ENCODE measurements around the gene KCNN3. TPM values are rescaled to one million over a fixed set of nuclear protein-coding genes. Genes with fewer than 3 reads are reported as not detected.

Gene KCNN3
- total and polyA plus RNA-seq, 2 of the 8 experiments (the other 6 are each of a cell fraction or from before 2014, with no cell fraction given): 2.8 to 3.7 TPM

DNA sequence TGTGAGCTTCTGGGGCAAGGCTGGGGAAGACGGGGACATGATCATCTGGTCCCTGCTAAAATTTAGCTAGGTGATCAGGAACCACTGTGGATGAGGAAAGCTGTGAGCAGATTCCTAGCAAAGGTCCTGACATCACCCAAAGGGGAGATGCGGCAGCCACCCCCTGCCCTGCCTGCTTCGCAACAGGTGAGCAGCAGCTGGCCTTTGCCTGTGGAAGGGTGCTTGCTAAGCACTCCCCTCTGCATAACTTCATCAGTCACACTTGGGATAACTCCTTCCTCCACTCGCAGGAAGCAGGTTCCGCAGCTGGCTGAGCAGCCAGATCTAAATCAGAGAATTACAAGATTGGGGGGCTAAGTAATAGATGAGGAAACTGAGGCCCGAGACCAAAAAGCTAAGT lies 51.2 kb downstream of the KCNN3 start (continued):
- TF ChIP-seq, protein P1, sequence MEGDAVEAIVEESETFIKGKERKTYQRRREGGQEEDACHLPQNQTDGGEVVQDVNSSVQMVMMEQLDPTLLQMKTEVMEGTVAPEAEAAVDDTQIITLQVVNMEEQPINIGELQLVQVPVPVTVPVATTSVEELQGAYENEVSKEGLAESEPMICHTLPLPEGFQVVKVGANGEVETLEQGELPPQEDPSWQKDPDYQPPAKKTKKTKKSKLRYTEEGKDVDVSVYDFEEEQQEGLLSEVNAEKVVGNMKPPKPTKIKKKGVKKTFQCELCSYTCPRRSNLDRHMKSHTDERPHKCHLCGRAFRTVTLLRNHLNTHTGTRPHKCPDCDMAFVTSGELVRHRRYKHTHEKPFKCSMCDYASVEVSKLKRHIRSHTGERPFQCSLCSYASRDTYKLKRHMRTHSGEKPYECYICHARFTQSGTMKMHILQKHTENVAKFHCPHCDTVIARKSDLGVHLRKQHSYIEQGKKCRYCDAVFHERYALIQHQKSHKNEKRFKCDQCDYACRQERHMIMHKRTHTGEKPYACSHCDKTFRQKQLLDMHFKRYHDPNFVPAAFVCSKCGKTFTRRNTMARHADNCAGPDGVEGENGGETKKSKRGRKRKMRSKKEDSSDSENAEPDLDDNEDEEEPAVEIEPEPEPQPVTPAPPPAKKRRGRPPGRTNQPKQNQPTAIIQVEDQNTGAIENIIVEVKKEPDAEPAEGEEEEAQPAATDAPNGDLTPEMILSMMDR (IDR thresholded peaks at IDR 0.05; ENCODE audit: control extremely low read depth in 1 of 3, insufficient read depth in 1 of 3, low read depth in 1 of 3, low read length in 3 of 3): no peak
- TF ChIP-seq RBBP5 (IDR thresholded peaks at IDR 0.05; ENCODE audit: borderline replicate concordance, low read depth, low read length) (no peak), GABPA (IDR thresholded peaks at IDR 0.05; ENCODE audit: borderline replicate concordance, insufficient read depth, low read length) (no peak), NRF1 (IDR thresholded peaks at IDR 0.05; ENCODE audit: low read depth, low read length) (no peak), BACH1 (IDR thresholded peaks at IDR 0.05; ENCODE audit: low read length) (no peak), CHD1 (IDR thresholded peaks at IDR 0.05; ENCODE audit: low read depth, low read length) (no peak), EP300 (IDR thresholded peaks at IDR 0.05; ENCODE audit: borderline replicate concordance in 1 of 2, low read depth in 2 of 2, low read length in 2 of 2) (no peak), CBX5 (IDR thresholded peaks at IDR 0.05; ENCODE audit: low read depth, low read length) (no peak)
- TF ChIP-seq, protein P2, sequence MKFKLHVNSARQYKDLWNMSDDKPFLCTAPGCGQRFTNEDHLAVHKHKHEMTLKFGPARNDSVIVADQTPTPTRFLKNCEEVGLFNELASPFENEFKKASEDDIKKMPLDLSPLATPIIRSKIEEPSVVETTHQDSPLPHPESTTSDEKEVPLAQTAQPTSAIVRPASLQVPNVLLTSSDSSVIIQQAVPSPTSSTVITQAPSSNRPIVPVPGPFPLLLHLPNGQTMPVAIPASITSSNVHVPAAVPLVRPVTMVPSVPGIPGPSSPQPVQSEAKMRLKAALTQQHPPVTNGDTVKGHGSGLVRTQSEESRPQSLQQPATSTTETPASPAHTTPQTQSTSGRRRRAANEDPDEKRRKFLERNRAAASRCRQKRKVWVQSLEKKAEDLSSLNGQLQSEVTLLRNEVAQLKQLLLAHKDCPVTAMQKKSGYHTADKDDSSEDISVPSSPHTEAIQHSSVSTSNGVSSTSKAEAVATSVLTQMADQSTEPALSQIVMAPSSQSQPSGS (IDR thresholded peaks at IDR 0.05; ENCODE audit: low read length): no peak
- TF ChIP-seq, protein P3, sequence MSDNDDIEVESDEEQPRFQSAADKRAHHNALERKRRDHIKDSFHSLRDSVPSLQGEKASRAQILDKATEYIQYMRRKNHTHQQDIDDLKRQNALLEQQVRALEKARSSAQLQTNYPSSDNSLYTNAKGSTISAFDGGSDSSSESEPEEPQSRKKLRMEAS (IDR thresholded peaks at IDR 0.05): no peak
